Adrenal gland (tissue), 12 donors: Measurements from ENCODE around the gene PSMD14. TPM values are rescaled to one million over a fixed set of nuclear protein-coding genes. Genes with fewer than 3 reads are reported as not detected.

ENCODE experiments used
- DNase-seq, 7 donors: peaks; one replicate each; pipeline ENCODE4 v3.0.0-alpha.2; 2019 to 2020
- H3K27ac ChIP-seq, 5 donors: fragments of 200-600 bp; sonication (generic) in 4 of 5; 1 replicate in 3 of 5; 2 replicates in 2 of 5; pipeline versions ENCODE4 v1.5.1 to v1.8.0; 2016 to 2020; ENCODE audit warnings: mild to moderate bottlenecking in 1 of 5
- H3K27me3 ChIP-seq: fragments of 200-600 bp; 2 replicates; pipeline ENCODE4 v1.8.0; 2021
- H3K36me3 ChIP-seq, 2 donors: fragments of 200-600 bp; replicated peaks in 1 of 2; 1 replicate in 1 of 2; 2 replicates in 1 of 2; pipeline versions ENCODE4 v1.5.1 to v1.8.0; 2018 to 2022
- H3K4me1 ChIP-seq, 2 donors: fragments of 200-600 bp; replicated peaks in 1 of 2; 1 replicate in 1 of 2; 2 replicates in 1 of 2; pipeline versions ENCODE4 v1.5.1 to v1.8.0; 2018 to 2021
- H3K4me3 ChIP-seq, 4 donors: fragments of 200-600 bp; sonication (generic) in 3 of 4; one replicate each; pipeline ENCODE4 v1.5.1; 2016 to 2018
- H3K9me3 ChIP-seq, 3 donors: fragments of 200-600 bp; sonication (generic) in 1 of 3; replicated peaks in 1 of 3; 1 replicate in 2 of 3; 2 replicates in 1 of 3; pipeline versions ENCODE4 v1.5.1 to v1.8.0; 2016 to 2021
- POLR2A ChIP-seq, 2 donors: fragments of 450-650 bp; IDR thresholded peaks; one replicate each; pipeline ENCODE4 v1.6.1; 2017; ENCODE audit warnings: antibody characterized with exemption in 2 of 2, mild to moderate bottlenecking in 2 of 2, moderate library complexity in 1 of 2
- WGBS, 4 donors: extraction: QIAGEN DNeasy Blood & Tissue Kit in 2 of 4; methylation state at CpG; one replicate each; pipeline versions ENCODE4 v1.1.5 to v1.1.7; 2013 to 2017; 5-methylcytosine and 5-hydroxymethylcytosine counted together
- intact Hi-C, 2 donors: fragments of 100-400 bp; cut with DNase I; formaldehyde crosslinking; loops; one replicate each; pipeline versions ENCODE4 v1.14.1 to v1.15.0; 2022 to 2023
- polyA plus RNA-seq, 3 donors: library from polyadenylated mRNA; stranded (reverse); fragments of 200-250 nt in 2 of 3; fragments of 350-450 nt in 1 of 3; fragmentation: Illumina TruSeq in 1 of 3; extraction: RNeasy Lipid Tissue Mini Kit (QIAGEN cat#74804) in 1 of 3; gene quantifications; one replicate each; pipeline ENCODE4 v1.2.3, GENCODE V29; 2013 to 2014
- total RNA-seq, 9 donors: library from RNA; depleted of rRNA in 4 of 9; stranded (reverse); fragments of >200 nt in 4 of 9; fragments of 120-200 nt in 1 of 9; fragmentation: NEBNext Ultra II Directional in 1 of 9; extraction: Animal tissue kit (Norgen Biotek cat#: 25700) in 1 of 9; gene quantifications; one replicate each; pipeline versions ENCODE4 v1.1.0 to v1.2.4, GENCODE V29; 2013 to 2023
- TF ChIP-seq, protein P1 (sequence below), 6 experiments: fragments of 450-650 bp in 4 of 6; fragments of 200-600 bp in 2 of 6; sonication (generic) in 1 of 6; IDR thresholded peaks; 1 replicate in 5 of 6; 2 replicates in 1 of 6; pipeline versions ENCODE4 v1.5.1 to v1.8.0; 2016 to 2021; ENCODE audit warnings: antibody characterized with exemption in 6 of 6, mild to moderate bottlenecking in 2 of 6, moderate library complexity in 1 of 6
- donor health status: healthy with polysubstance abuse.
- donor health status: Bipolar disorder and iron deficiency.
- donor health status: DM: yes; HTN: yes; CAD: no.
- donor health status: DM: no; HTN: no; CAD: no.
- donor health status: DM: no; HTN: no; CAD: no.
- donor health status: DM: yes; HTN: yes; CAD: no.

Gene PSMD14
- total and polyA plus RNA-seq, 12 donors: 19.8 to 182 (median 50.2) TPM

DNA sequence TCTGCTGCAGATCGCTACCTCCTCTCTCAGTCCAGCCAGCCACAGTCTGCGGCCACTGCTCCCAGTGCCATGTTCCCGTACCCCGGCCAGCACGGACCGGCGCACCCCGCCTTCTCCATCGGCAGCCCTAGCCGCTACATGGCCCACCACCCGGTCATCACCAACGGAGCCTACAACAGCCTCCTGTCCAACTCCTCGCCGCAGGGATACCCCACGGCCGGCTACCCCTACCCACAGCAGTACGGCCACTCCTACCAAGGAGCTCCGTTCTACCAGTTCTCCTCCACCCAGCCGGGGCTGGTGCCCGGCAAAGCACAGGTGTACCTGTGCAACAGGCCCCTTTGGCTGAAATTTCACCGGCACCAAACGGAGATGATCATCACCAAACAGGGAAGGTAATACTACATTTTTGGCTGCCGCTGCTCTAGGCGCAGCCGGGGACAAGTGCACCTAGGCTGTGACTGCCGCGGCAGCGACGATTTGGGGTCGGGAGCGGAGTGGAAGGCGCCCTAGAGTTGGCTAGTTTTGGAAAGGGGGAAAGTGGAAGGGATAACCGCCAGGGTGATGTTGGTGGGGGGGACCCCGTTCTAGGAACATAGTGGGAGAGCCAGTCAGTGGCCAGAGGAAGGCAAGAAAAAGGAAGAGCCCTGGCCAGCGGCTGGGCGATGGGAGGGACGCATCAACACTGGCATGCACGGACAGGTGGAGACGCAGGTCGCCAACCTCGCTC lies 108.6 kb downstream of the PSMD14 start:
- DNase-seq: no peak
- TF ChIP-seq, protein P1, sequence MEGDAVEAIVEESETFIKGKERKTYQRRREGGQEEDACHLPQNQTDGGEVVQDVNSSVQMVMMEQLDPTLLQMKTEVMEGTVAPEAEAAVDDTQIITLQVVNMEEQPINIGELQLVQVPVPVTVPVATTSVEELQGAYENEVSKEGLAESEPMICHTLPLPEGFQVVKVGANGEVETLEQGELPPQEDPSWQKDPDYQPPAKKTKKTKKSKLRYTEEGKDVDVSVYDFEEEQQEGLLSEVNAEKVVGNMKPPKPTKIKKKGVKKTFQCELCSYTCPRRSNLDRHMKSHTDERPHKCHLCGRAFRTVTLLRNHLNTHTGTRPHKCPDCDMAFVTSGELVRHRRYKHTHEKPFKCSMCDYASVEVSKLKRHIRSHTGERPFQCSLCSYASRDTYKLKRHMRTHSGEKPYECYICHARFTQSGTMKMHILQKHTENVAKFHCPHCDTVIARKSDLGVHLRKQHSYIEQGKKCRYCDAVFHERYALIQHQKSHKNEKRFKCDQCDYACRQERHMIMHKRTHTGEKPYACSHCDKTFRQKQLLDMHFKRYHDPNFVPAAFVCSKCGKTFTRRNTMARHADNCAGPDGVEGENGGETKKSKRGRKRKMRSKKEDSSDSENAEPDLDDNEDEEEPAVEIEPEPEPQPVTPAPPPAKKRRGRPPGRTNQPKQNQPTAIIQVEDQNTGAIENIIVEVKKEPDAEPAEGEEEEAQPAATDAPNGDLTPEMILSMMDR (IDR thresholded peaks at IDR 0.05): no peak
- TF ChIP-seq POLR2A (IDR thresholded peaks at IDR 0.05): no peak
- Histone ChIP-seq H3K4me3 (no peak overlapping the region), H3K27ac (no peak overlapping the region), H3K36me3 (no peaks in the 10 kb centered on the region), H3K9me3 (no peaks in the 10 kb centered on the region), H3K4me1 (peaks cover 14 to 32% of the 10 kb centered on the region in 2 donors), H3K27me3 (peaks cover 74% of the 10 kb centered on the region)
- 9 to 20% (median 11%) methylated on average over 20 to 41 of the region's 41 CpGs for WGBS, 4 donors
- intact Hi-C loops: no loop called here

DNA sequence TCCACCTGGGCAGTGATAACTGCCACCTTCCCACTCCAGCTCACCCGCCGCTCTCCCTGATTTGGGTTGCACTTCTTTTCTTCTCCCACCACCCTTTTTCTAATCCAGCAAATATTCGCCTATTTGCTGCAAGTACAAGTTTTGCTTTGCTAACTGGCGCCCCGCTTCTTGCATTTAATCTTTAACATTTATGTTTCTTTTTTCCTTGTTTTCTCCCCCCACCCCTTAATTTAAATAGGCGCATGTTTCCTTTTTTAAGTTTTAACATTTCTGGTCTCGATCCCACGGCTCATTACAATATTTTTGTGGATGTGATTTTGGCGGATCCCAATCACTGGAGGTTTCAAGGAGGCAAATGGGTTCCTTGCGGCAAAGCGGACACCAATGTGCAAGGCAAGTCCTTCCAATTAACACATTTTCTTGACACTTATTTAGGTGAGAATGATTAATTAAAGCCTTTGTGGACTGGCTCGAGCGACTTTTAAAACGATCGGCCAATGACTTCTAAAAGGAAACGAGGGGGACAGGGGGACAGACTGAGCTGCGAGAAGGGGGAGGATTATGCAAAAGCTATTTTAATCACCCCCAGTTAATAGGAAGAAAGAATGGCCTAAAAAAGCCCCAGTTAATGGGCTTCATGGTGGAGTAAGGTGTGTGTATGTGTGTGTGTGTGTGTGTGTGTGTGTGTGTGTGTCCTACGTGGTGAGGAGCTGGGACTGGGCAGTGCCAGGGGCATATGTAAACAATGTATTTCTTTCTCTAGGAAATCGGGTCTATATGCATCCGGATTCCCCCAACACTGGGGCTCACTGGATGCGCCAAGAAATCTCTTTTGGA lies 109.4 kb downstream of the PSMD14 start:
- H3K4me3 ChIP-seq: no peak overlapping the region
- H3K36me3 ChIP-seq: no peaks in the 10 kb centered on the region
- WGBS, 4 donors: 19 to 23% (median 20%) methylated on average over 21 of the region's 21 CpGs
- DNase-seq: no peak
- peaks cover 82% of the 10 kb centered on the region for H3K27me3 ChIP-seq
- TF ChIP-seq, protein P1 (IDR thresholded peaks at IDR 0.05): no peak
- TF ChIP-seq POLR2A (IDR thresholded peaks at IDR 0.05): no peak
- intact Hi-C loops: no loop called here
- H3K4me1 ChIP-seq: peaks cover 14 to 32% of the 10 kb centered on the region in 2 donors
- H3K9me3 ChIP-seq: no peaks in the 10 kb centered on the region
- H3K27ac ChIP-seq: no peak overlapping the region

DNA sequence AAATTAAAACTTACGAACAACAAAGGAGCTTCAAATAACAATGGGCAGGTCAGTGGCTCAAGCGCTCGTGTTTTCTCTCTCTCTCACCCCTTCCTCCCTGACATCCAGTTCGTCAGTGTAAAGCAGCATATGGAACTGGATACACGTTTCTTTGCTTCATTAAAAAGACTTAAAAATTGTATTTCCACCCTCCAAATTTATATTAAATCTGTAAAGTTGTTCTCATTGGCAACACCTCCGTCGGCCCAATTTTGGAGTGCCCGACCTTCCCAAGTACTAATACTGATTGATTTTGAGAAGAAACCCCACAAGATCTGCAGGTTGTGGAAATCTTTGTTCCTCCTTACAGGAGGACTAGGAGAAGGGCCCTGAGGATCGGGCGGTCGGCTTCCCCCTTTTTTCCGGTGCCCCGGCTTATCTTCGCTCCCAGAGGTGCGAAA lies 110.1 kb downstream of the PSMD14 start:
- TF ChIP-seq, protein P1 (IDR thresholded peaks at IDR 0.05): no peak
- no peak for TF ChIP-seq POLR2A (IDR thresholded peaks at IDR 0.05)
- Histone ChIP-seq H3K4me3 (no peak overlapping the region), H3K27ac (no peak overlapping the region), H3K27me3 (peaks cover 89% of the 10 kb centered on the region), H3K4me1 (peaks cover 14 to 32% of the 10 kb centered on the region in 2 donors), H3K36me3 (no peaks in the 10 kb centered on the region), H3K9me3 (no peaks in the 10 kb centered on the region)
- 8 to 15% (median 10%) methylated on average over 11 to 15 of the region's 15 CpGs for WGBS, 4 donors
- intact Hi-C loops: no loop called here
- no peak for DNase-seq
